Endothelial cell of umbilical vein (primary cell): ENCODE data around the gene SYNPO. TPM values are rescaled to one million over a fixed set of nuclear protein-coding genes. Genes with fewer than 3 reads are reported as not detected.
A peak's percentile ranks its signal among the peaks of the same experiment; 100 is the strongest.

Experiments used
- BruUV-seq: library from RNA; stranded (reverse); fragments of 400-500 nt; replicated peaks from 2 replicates; lab custom pipeline; 2021; lab: Mats Ljungman, UMichigan
- CTCF ChIA-PET: fragments of 300-600, 350-600 bp; sonication (Branson Sonifier 250); formaldehyde crosslinking; loops from one replicate; lab custom pipeline; 2021; ENCODE audit warnings: antibody characterized with exemption, inconsistent platforms; lab: Charles Lee
- POLR2A ChIA-PET: fragments of 300-600, 350-600 bp; sonication (Branson Sonifier 250); formaldehyde crosslinking; loops from one replicate; lab custom pipeline; 2021; ENCODE audit warnings: antibody characterized with exemption, inconsistent platforms; lab: Charles Lee
- DNase-seq: peaks from one replicate; pipeline ENCODE4 v3.0.0-alpha.2; 2011; ENCODE audit warnings: low read depth, low spot score
- FAIRE-seq: peaks from 2 replicates; lab custom pipeline; 2011; peaks lifted over from hg19 to GRCh38; lab: Jason Lieb, UNC
- H2AFZ ChIP-seq: 2 replicates; pipeline ENCODE4 v1.6.0; 2012; ENCODE audit warnings: low read depth, low read length, control low read depth, inconsistent platforms
- H3K27ac ChIP-seq: 2 replicates; pipeline ENCODE4 v1.5.1; 2011; ENCODE audit warnings: low read depth, mild to moderate bottlenecking, control low read depth, low read length, moderate library complexity; ENCODE audit not compliant: insufficient read depth
- H3K27me3 ChIP-seq, 2 experiments: 2 replicates each; pipeline versions ENCODE4 v1.6.0 to v1.6.1; 2011; ENCODE audit warnings: low read length in 2 of 2, mixed read lengths in 1 of 2; ENCODE audit not compliant: control insufficient read depth in 2 of 2, insufficient read depth in 2 of 2
- H3K36me3 ChIP-seq, 2 experiments: 2 replicates in 1 of 2; 3 replicates in 1 of 2; pipeline ENCODE4 v1.5.1; 2011; ENCODE audit warnings: low read length in 2 of 2, mild to moderate bottlenecking in 1 of 2, moderate library complexity in 1 of 2; ENCODE audit not compliant: control insufficient read depth in 2 of 2, insufficient read depth in 2 of 2; ENCODE audit errors: extremely low read depth in 1 of 2
- H3K4me1 ChIP-seq: 3 replicates; pipeline ENCODE4 v1.5.1; 2011; ENCODE audit warnings: mild to moderate bottlenecking, low read length; ENCODE audit not compliant: control insufficient read depth, insufficient read depth; ENCODE audit errors: extremely low read depth
- H3K4me2 ChIP-seq: 2 replicates; pipeline ENCODE4 v1.6.1; 2011; ENCODE audit warnings: low read length, control low read depth, mixed read lengths; ENCODE audit not compliant: insufficient read depth
- H3K4me3 ChIP-seq, 3 experiments: fragments of 200-600 bp in 1 of 3; sonication (generic), shearing (Covaris generic) in 1 of 3; replicated peaks in 1 of 3; 2 replicates each; pipeline ENCODE4 v1.5.1; 2011 to 2016; ENCODE audit warnings: control low read depth in 3 of 3, low read length in 3 of 3, mild to moderate bottlenecking in 2 of 3, inconsistent platforms in 1 of 3, low read depth in 1 of 3, moderate library complexity in 1 of 3; ENCODE audit not compliant: insufficient read depth in 1 of 3
- H3K79me2 ChIP-seq: 2 replicates; pipeline ENCODE4 v1.6.0; 2012; ENCODE audit warnings: low read length, inconsistent platforms; ENCODE audit not compliant: control insufficient read depth, insufficient read depth
- H3K9ac ChIP-seq: replicated peaks from 2 replicates; pipeline ENCODE3; 2011; ENCODE audit warnings: low read length, control low read depth; ENCODE audit not compliant: insufficient read depth; ENCODE audit errors: extremely low read depth
- H3K9me1 ChIP-seq: replicated peaks from 3 replicates; pipeline ENCODE4 v1.6.0; 2011; ENCODE audit warnings: mild to moderate bottlenecking, low read length; ENCODE audit not compliant: control insufficient read depth, insufficient read depth; ENCODE audit errors: extremely low read depth
- H3K9me3 ChIP-seq: replicated peaks from 2 replicates; pipeline ENCODE4 v1.5.1; 2012; ENCODE audit warnings: low read length, inconsistent platforms; ENCODE audit not compliant: control insufficient read depth, insufficient read depth
- H4K20me1 ChIP-seq: replicated peaks from 2 replicates; pipeline ENCODE3; 2011; ENCODE audit warnings: mild to moderate bottlenecking, low read length; ENCODE audit not compliant: control insufficient read depth, insufficient read depth; ENCODE audit errors: extremely low read depth
- EZH2 ChIP-seq: IDR thresholded peaks from 2 replicates; pipeline ENCODE4 v1.6.1; 2012; ENCODE audit warnings: borderline replicate concordance, low read depth, mild to moderate bottlenecking, moderate library complexity, low read length, inconsistent platforms; ENCODE audit not compliant: severe bottlenecking
- FOS ChIP-seq: IDR thresholded peaks from 2 replicates; pipeline ENCODE4 v1.6.1; 2011; ENCODE audit warnings: mild to moderate bottlenecking, low read length, moderate library complexity, borderline replicate concordance; ENCODE audit not compliant: insufficient read depth
- GATA2 ChIP-seq: IDR thresholded peaks from 2 replicates; pipeline ENCODE4 v1.7.0; 2011; ENCODE audit warnings: low read depth, mild to moderate bottlenecking, moderate library complexity, mixed read lengths, low read length; ENCODE audit not compliant: insufficient read length, insufficient read depth
- JUN ChIP-seq: IDR thresholded peaks from 2 replicates; pipeline ENCODE4 v1.6.1; 2011; ENCODE audit warnings: borderline replicate concordance, low read depth; ENCODE audit not compliant: insufficient read length, insufficient read depth
- MYC ChIP-seq: IDR thresholded peaks from one replicate; pipeline ENCODE4 v1.6.1; 2011; ENCODE audit warnings: mild to moderate bottlenecking, low read depth, low read length
- POLR2A ChIP-seq: IDR thresholded peaks from 2 replicates; pipeline ENCODE4 v1.6.1; 2012; ENCODE audit warnings: low read depth, mild to moderate bottlenecking, control low read depth, low read length
- POLR2AphosphoS5 ChIP-seq: IDR thresholded peaks from 2 replicates; pipeline ENCODE4 v1.6.1; 2012; ENCODE audit warnings: low read depth, mild to moderate bottlenecking, control low read depth, low read length, moderate library complexity; ENCODE audit not compliant: insufficient read depth
- dilution Hi-C: fragments of 300-500 bp; cut with MboI; formaldehyde crosslinking; loops from one replicate; pipeline ENCODE4 v1.15.0; 2019; ENCODE audit warnings: low sequenced_read_pairs; ENCODE audit not compliant: extremely low pct_ligation_motif_present
- intact Hi-C: fragments of 100-400 bp; cut with micrococcal nuclease; formaldehyde crosslinking; loops from one replicate; pipeline ENCODE4 v1.10.0; 2022
- polyA plus RNA-seq, 4 experiments: library from polyadenylated mRNA; depleted of rRNA in 3 of 4; stranded (reverse) in 3 of 4; unstranded in 1 of 4; fragments of >200 nt; gene quantifications; 2 replicates each; pipeline versions ENCODE4 v1.2.1 to v1.2.3, GENCODE V29; 2011 to 2012; ENCODE audit warnings: missing spikeins in 1 of 4
- total RNA-seq: library from RNA; stranded (reverse); gene quantifications from 2 replicates; pipeline ENCODE4 v1.2.3, GENCODE V29; 2021
- TF ChIP-seq, protein P1 (sequence below), 2 donors: IDR thresholded peaks; 1 replicate in 1 of 2; 2 replicates in 1 of 2; pipeline ENCODE4 v1.5.1; 2011; ENCODE audit warnings: low read length in 2 of 2, mild to moderate bottlenecking in 2 of 2, moderate library complexity in 2 of 2, control low read depth in 1 of 2, inconsistent platforms in 1 of 2, low read depth in 1 of 2; ENCODE audit not compliant: insufficient read depth in 1 of 2; ENCODE audit errors: extremely low read depth in 1 of 2
- TF ChIP-seq, protein P2 (sequence below): IDR thresholded peaks from 2 replicates; pipeline ENCODE4 v1.6.1; 2011; ENCODE audit not compliant: insufficient read depth, insufficient read length

Gene SYNPO
- total and polyA plus RNA-seq, 2 donors (not counting 3 experiments of a cell fraction or from before 2014, with no cell fraction given): 68.4 to 121 TPM

DNA sequence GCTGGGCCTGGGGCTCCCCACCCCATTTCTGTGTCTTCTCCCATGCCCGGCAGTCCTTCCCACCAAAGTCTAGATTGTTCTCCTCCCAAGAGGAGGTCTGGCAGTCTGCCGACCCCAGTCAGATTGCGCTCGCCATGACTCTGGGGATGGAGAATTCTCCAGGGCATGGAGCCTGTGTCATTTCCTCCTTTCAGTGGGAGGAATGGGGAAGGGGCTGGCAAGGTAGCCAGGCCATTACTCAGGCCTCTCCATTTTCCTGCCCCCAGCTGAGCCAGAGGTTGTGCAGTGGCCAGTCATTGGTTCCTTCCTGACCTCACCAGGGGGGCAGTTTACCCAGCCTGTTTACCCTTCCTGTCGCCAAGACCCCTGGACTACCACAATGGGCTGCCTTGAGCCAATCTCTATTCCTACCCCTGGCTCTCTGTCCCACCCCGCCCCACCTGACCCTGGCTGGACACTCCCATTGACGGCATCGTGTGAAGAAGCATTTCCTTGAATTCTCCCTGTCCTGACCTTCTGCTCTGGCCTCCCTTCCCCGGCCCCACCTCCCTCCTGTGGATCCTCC lies 628 bp downstream of the SYNPO start:
- FAIRE-seq: peak; percentile 95

More for the DNA sequence above, 628 bp downstream of the SYNPO start:
- no peaks in the 10 kb centered on the region for H3K9me1 ChIP-seq
- H3K27ac ChIP-seq: peak overlapping the region; percentile 98
- H3K9me3 ChIP-seq: no peaks in the 10 kb centered on the region
- ChIA-PET CTCF (interaction anchor here (1.0 to 6.8 kb wide), 6 partner anchors 12 to 80 kb away, joined by 4 to 52 read pairs (median 26); no protein-coding TSS in a partner anchor), POLR2A (interaction anchor here (1.3 to 1.4 kb wide), 2 partner anchors 14 to 20 kb away, joined by 3 to 11 read pairs; no protein-coding TSS in a partner anchor)
- H3K4me1 ChIP-seq: peaks cover 81% of the 10 kb centered on the region
- H2AFZ ChIP-seq: no peak overlapping the region
- peak overlapping the region; percentile 98 for H3K9ac ChIP-seq
- dilution Hi-C loops: no loop called here
- intact Hi-C loops: loop anchor here (1.0 to 2.0 kb wide), 4 partner anchors 22 to 190 kb away; no protein-coding TSS in a partner anchor
- no TSS peak for BruUV-seq
- DNase-seq: peak; percentile 94
- H3K27me3 ChIP-seq: no peaks in the 10 kb centered on the region
- TF ChIP-seq, protein P1, sequence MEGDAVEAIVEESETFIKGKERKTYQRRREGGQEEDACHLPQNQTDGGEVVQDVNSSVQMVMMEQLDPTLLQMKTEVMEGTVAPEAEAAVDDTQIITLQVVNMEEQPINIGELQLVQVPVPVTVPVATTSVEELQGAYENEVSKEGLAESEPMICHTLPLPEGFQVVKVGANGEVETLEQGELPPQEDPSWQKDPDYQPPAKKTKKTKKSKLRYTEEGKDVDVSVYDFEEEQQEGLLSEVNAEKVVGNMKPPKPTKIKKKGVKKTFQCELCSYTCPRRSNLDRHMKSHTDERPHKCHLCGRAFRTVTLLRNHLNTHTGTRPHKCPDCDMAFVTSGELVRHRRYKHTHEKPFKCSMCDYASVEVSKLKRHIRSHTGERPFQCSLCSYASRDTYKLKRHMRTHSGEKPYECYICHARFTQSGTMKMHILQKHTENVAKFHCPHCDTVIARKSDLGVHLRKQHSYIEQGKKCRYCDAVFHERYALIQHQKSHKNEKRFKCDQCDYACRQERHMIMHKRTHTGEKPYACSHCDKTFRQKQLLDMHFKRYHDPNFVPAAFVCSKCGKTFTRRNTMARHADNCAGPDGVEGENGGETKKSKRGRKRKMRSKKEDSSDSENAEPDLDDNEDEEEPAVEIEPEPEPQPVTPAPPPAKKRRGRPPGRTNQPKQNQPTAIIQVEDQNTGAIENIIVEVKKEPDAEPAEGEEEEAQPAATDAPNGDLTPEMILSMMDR (IDR thresholded peaks at IDR 0.05; ENCODE audit: extremely low read depth in 1 of 2, insufficient read depth in 1 of 2, low read depth in 1 of 2, low read length in 2 of 2): no peak
- TF ChIP-seq FOS: peak; percentile 76
- peak; percentile 31 for TF ChIP-seq MYC
- peak; percentile 91 for TF ChIP-seq POLR2AphosphoS5
- TF ChIP-seq GATA2: peak; percentile 42
- no peak for TF ChIP-seq EZH2
- TF ChIP-seq, protein P2, sequence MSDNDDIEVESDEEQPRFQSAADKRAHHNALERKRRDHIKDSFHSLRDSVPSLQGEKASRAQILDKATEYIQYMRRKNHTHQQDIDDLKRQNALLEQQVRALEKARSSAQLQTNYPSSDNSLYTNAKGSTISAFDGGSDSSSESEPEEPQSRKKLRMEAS: peak; percentile 18
- peak; percentile 64 for TF ChIP-seq JUN
- TF ChIP-seq POLR2A: peak; percentile 97
- peaks cover 0 to 5% of the 10 kb centered on the region in 2 experiments for H3K36me3 ChIP-seq
- H3K4me3 ChIP-seq: peak overlapping the region; percentile 11 to 73 (median 60)
- H3K79me2 ChIP-seq: peaks cover 41% of the 10 kb centered on the region
- no peaks in the 10 kb centered on the region for H4K20me1 ChIP-seq
- H3K4me2 ChIP-seq: peak overlapping the region; percentile 78
